Measurements from ENCODE around the gene SLC25A14. TPM values are rescaled to one million over a fixed set of nuclear protein-coding genes. Genes with fewer than 3 reads are reported as not detected.

Gene SLC25A14
- total RNA-seq, 1 experiment from 2014 or later: 20.4 TPM

GRCh38 chrX:130296297-130296678 is 43.4 kb upstream of the SLC25A14 start:
- Histone ChIP-seq H3F3A (ENCODE audit: low read length, unreplicated experiment) (no peaks in the 10 kb centered on the region), H3K79me2 (ENCODE audit: low read length) (no peaks in the 10 kb centered on the region), H3K9me3 (ENCODE audit: low read length) (no peaks in the 10 kb centered on the region), H3K4me3 (ENCODE audit: low read length) (no peak overlapping the region), H3K27ac (ENCODE audit: low read length) (no peak overlapping the region), H3K36me3 (ENCODE audit: low read depth, low read length) (no peaks in the 10 kb centered on the region), H4K20me1 (ENCODE audit: low read length) (no peaks in the 10 kb centered on the region), H3K4me1 (ENCODE audit: insufficient read depth, low read length) (peaks cover 19% of the 10 kb centered on the region), H3K9ac (ENCODE audit: low read length) (no peak overlapping the region), H3K9me2 (replicated peaks; ENCODE audit: low read length) (no peaks in the 10 kb centered on the region), H3K4me2 (ENCODE audit: low read length) (no peak overlapping the region; the same call in 1 of the 2 replicates), H2AFZ (ENCODE audit: low read length) (no peak overlapping the region), H3K27me3 (ENCODE audit: low read length) (no peaks in the 10 kb centered on the region)
- ATAC-seq: no peak
- ChIA-PET CTCF (no interaction called here), POLR2A (ENCODE audit: unreplicated experiment) (no interaction called here)
- no TSS peak for BruUV-seq (replicated peaks)
- intact Hi-C loops (cut with micrococcal nuclease): no loop called here
- no peak for TF ChIP-seq EZH2phosphoT487 (IDR thresholded peaks at IDR 0.05; ENCODE audit: borderline replicate concordance, low read length)
- no peak for TF ChIP-seq EZH2 (IDR thresholded peaks at IDR 0.05; ENCODE audit: low read length, unreplicated experiment)
- TF ChIP-seq CTCF (conservative IDR thresholded peaks at IDR 0.05; ENCODE audit: low read depth, low read length): no peak
- DNase-seq: no peak

DNA sequence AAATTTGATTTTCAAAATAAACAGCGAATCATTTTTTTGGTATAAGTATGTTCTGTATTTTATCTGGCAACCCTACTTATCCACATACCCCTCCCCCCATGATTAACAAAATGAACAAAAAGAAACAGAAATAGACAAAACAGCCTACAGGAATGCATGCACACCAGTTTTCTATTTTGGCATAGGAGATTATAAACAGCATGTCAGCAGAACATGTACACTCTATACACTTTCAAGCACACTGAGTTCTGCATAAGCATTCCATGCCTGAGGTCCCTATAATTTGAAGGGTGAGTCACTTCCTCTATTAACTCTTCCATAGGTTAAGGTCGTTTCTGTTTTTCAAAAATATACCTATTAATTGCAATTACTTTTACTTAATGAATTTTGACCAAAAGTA is 43.0 kb upstream of the SLC25A14 start:
- H3K27me3 ChIP-seq (ENCODE audit: low read length): no peaks in the 10 kb centered on the region
- no peak for TF ChIP-seq EZH2phosphoT487 (IDR thresholded peaks at IDR 0.05; ENCODE audit: borderline replicate concordance, low read length)
- no peak for TF ChIP-seq EZH2 (IDR thresholded peaks at IDR 0.05; ENCODE audit: low read length, unreplicated experiment)
- no peak for TF ChIP-seq CTCF (conservative IDR thresholded peaks at IDR 0.05; ENCODE audit: low read depth, low read length)
- no peaks in the 10 kb centered on the region for H3K9me2 ChIP-seq (replicated peaks; ENCODE audit: low read length)
- no peaks in the 10 kb centered on the region for H4K20me1 ChIP-seq (ENCODE audit: low read length)
- intact Hi-C loops (cut with micrococcal nuclease): no loop called here
- no peak overlapping the region; the same call in 1 of the 2 replicates for H3K4me2 ChIP-seq (ENCODE audit: low read length)
- H3K4me1 ChIP-seq (ENCODE audit: insufficient read depth, low read length): peaks cover 19% of the 10 kb centered on the region
- ATAC-seq: peak; percentile 81
- H3K36me3 ChIP-seq (ENCODE audit: low read depth, low read length): no peaks in the 10 kb centered on the region
- no peak overlapping the region for H3K9ac ChIP-seq (ENCODE audit: low read length)
- peak; percentile 27 for DNase-seq
- no peak overlapping the region for H3K4me3 ChIP-seq (ENCODE audit: low read length)
- H3F3A ChIP-seq (ENCODE audit: low read length, unreplicated experiment): no peaks in the 10 kb centered on the region
- no peaks in the 10 kb centered on the region for H3K9me3 ChIP-seq (ENCODE audit: low read length)
- no peak overlapping the region for H3K27ac ChIP-seq (ENCODE audit: low read length)
- CTCF ChIA-PET: no interaction called here
- no TSS peak for BruUV-seq (replicated peaks)
- POLR2A ChIA-PET (ENCODE audit: unreplicated experiment): no interaction called here
- H3K79me2 ChIP-seq (ENCODE audit: low read length): no peaks in the 10 kb centered on the region
- no peak overlapping the region for H2AFZ ChIP-seq (ENCODE audit: low read length)

DNA sequence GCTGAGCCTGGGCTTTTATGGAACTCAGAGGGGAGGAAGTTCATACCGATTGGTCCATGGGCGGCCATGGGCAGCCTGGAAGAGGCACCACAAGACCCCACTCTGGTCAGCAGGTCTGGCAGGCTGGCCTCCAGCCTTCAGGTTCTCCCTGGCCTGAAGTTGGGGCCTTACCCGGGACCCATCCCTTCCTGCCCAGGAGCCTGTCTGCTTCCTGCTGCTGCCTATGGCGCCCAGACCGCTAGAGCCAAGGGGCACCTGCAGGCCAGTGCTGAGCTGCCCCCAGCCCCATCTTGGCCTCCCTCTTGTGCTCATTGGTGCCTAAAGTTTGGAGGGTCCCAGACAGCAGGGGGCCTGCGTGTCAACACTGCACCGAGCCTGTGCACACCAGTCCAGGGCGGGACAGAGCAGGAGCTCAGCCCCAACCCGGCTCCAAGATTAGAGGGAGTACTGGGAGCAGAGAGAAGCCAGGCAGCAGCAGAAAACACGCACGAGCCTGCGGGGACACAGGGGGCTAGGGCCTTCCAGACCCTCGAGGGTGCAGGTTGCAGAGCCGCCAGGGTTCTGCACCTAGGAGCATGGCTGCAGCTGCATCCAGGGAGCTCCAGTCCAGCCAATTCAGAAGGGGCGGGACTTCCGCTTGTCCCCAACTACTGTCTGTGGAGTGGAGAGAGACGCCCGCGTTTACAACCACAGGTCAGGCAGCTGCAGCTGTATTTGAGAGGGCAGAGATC is 40.3 kb upstream of the SLC25A14 start:
- Histone ChIP-seq H2AFZ (ENCODE audit: low read length) (no peak overlapping the region), H4K20me1 (ENCODE audit: low read length) (no peaks in the 10 kb centered on the region), H3K27ac (ENCODE audit: low read length) (no peak overlapping the region), H3K27me3 (ENCODE audit: low read length) (no peaks in the 10 kb centered on the region), H3K9me2 (replicated peaks; ENCODE audit: low read length) (no peaks in the 10 kb centered on the region), H3K9me3 (ENCODE audit: low read length) (no peaks in the 10 kb centered on the region), H3K79me2 (ENCODE audit: low read length) (no peaks in the 10 kb centered on the region), H3K36me3 (ENCODE audit: low read depth, low read length) (no peaks in the 10 kb centered on the region), H3K9ac (ENCODE audit: low read length) (no peak overlapping the region), H3K4me2 (ENCODE audit: low read length) (no peak overlapping the region), H3K4me3 (ENCODE audit: low read length) (no peak overlapping the region), H3F3A (ENCODE audit: low read length, unreplicated experiment) (no peaks in the 10 kb centered on the region), H3K4me1 (ENCODE audit: insufficient read depth, low read length) (peaks cover 19% of the 10 kb centered on the region)
- no peak for DNase-seq
- ATAC-seq: no peak
- no TSS peak for BruUV-seq (replicated peaks)
- ChIA-PET POLR2A (ENCODE audit: unreplicated experiment) (no interaction called here), CTCF (no interaction called here)
- intact Hi-C loops (cut with micrococcal nuclease): no loop called here
- TF ChIP-seq EZH2 (IDR thresholded peaks at IDR 0.05; ENCODE audit: low read length, unreplicated experiment): no peak
- TF ChIP-seq EZH2phosphoT487 (IDR thresholded peaks at IDR 0.05; ENCODE audit: borderline replicate concordance, low read length): no peak
- TF ChIP-seq CTCF (conservative IDR thresholded peaks at IDR 0.05; ENCODE audit: low read depth, low read length): no peak

Data from PC-3 (cell line).